ENCODE data around the gene TANC1. TPM values are rescaled to one million over a fixed set of nuclear protein-coding genes. Genes with fewer than 3 reads are reported as not detected.

The TANC1 gene
- total RNA-seq, 1 donor = 34.7 TPM

- H4K20me1 ChIP-seq (ENCODE audit: insufficient read depth, low read length) = peaks cover 7% of the 10 kb centered on the region
- H3K27me3 ChIP-seq (ENCODE audit: insufficient read depth, low read length) = no peaks in the 10 kb centered on the region
- no peak overlapping the region for H2AFZ ChIP-seq (ENCODE audit: low read length)
- no peak overlapping the region for H3K4me3 ChIP-seq (ENCODE audit: insufficient read depth, low read length)
- no peak for TF ChIP-seq CTCF (IDR thresholded peaks at IDR 0.05; ENCODE audit: extremely low read depth, low read depth, low read length)
- H3K79me2 ChIP-seq (ENCODE audit: insufficient read depth, low read length) = peaks cover 30% of the 10 kb centered on the region
- peaks cover 6% of the 10 kb centered on the region for H3K36me3 ChIP-seq (ENCODE audit: insufficient read depth, low read length)
- H3K27ac ChIP-seq (ENCODE audit: low read depth, low read length) = peak overlapping the region; percentile 86
- no peaks in the 10 kb centered on the region for H3K9me3 ChIP-seq (ENCODE audit: low read depth, low read length)
- peak overlapping the region; percentile 64 for H3K4me2 ChIP-seq (ENCODE audit: insufficient read depth, low read length)
- DNase-seq (ENCODE audit: insufficient read length, low spot score, missing footprints) = no peak
- peaks cover 23% of the 10 kb centered on the region for H3K4me1 ChIP-seq (ENCODE audit: insufficient read depth, low read length)
Measured at GRCh38 chr2:159010963-159011362, 42.5 kb downstream of the TANC1 start.

GRCh38 chr2:159012142-159012541 lies 43.7 kb downstream of the TANC1 start:
- TF ChIP-seq CTCF (IDR thresholded peaks at IDR 0.05; ENCODE audit: extremely low read depth, low read depth, low read length) = no peak
- Histone ChIP-seq H3K27me3 (ENCODE audit: insufficient read depth, low read length) (no peaks in the 10 kb centered on the region), H3K9me3 (ENCODE audit: low read depth, low read length) (no peaks in the 10 kb centered on the region), H3K4me2 (ENCODE audit: insufficient read depth, low read length) (no peak overlapping the region), H4K20me1 (ENCODE audit: insufficient read depth, low read length) (peaks cover 7% of the 10 kb centered on the region), H3K36me3 (ENCODE audit: insufficient read depth, low read length) (peaks cover 6% of the 10 kb centered on the region), H3K4me1 (ENCODE audit: insufficient read depth, low read length) (peaks cover 23% of the 10 kb centered on the region), H2AFZ (ENCODE audit: low read length) (no peak overlapping the region), H3K79me2 (ENCODE audit: insufficient read depth, low read length) (peaks cover 30% of the 10 kb centered on the region), H3K4me3 (ENCODE audit: insufficient read depth, low read length) (no peak overlapping the region), H3K27ac (ENCODE audit: low read depth, low read length) (peak overlapping the region; percentile 48)
- DNase-seq (ENCODE audit: insufficient read length, low spot score, missing footprints) = no peak

- Histone ChIP-seq H3K4me2 (ENCODE audit: insufficient read depth, low read length) (no peak overlapping the region), H2AFZ (ENCODE audit: low read length) (no peak overlapping the region), H3K36me3 (ENCODE audit: insufficient read depth, low read length) (peaks cover 6% of the 10 kb centered on the region), H3K9me3 (ENCODE audit: low read depth, low read length) (no peaks in the 10 kb centered on the region), H3K4me1 (ENCODE audit: insufficient read depth, low read length) (peaks cover 23% of the 10 kb centered on the region), H3K79me2 (ENCODE audit: insufficient read depth, low read length) (peaks cover 23% of the 10 kb centered on the region), H3K27me3 (ENCODE audit: insufficient read depth, low read length) (no peaks in the 10 kb centered on the region), H3K27ac (ENCODE audit: low read depth, low read length) (no peak overlapping the region), H4K20me1 (ENCODE audit: insufficient read depth, low read length) (peaks cover 12% of the 10 kb centered on the region), H3K4me3 (ENCODE audit: insufficient read depth, low read length) (no peak overlapping the region)
- no peak for TF ChIP-seq CTCF (IDR thresholded peaks at IDR 0.05; ENCODE audit: extremely low read depth, low read depth, low read length)
- DNase-seq (ENCODE audit: insufficient read length, low spot score, missing footprints) = no peak
Measured at GRCh38 chr2:159013103-159013502, 44.7 kb downstream of the TANC1 start.

- no peak overlapping the region for H3K27ac ChIP-seq (ENCODE audit: low read depth, low read length)
- peaks cover 17% of the 10 kb centered on the region for H3K79me2 ChIP-seq (ENCODE audit: insufficient read depth, low read length)
- TF ChIP-seq CTCF (IDR thresholded peaks at IDR 0.05; ENCODE audit: extremely low read depth, low read depth, low read length) = no peak
Measured at GRCh38 chr2:159015174-159015573, 46.7 kb downstream of the TANC1 start.

More at GRCh38 chr2:159015174-159015573, 46.7 kb downstream of the TANC1 start:
- DNase-seq (ENCODE audit: insufficient read length, low spot score, missing footprints) = no peak
- peaks cover 6% of the 10 kb centered on the region for H3K36me3 ChIP-seq (ENCODE audit: insufficient read depth, low read length)
- H2AFZ ChIP-seq (ENCODE audit: low read length) = no peak overlapping the region
- no peaks in the 10 kb centered on the region for H3K9me3 ChIP-seq (ENCODE audit: low read depth, low read length)
- no peaks in the 10 kb centered on the region for H3K27me3 ChIP-seq (ENCODE audit: insufficient read depth, low read length)
- H3K4me3 ChIP-seq (ENCODE audit: insufficient read depth, low read length) = no peak overlapping the region
- H4K20me1 ChIP-seq (ENCODE audit: insufficient read depth, low read length) = peaks cover 21% of the 10 kb centered on the region
- peaks cover 16% of the 10 kb centered on the region for H3K4me1 ChIP-seq (ENCODE audit: insufficient read depth, low read length)
- no peak overlapping the region for H3K4me2 ChIP-seq (ENCODE audit: insufficient read depth, low read length)

All from osteoblast (primary cell).